ENCODE data around the gene ATP6V1B1.

ATP6V1B1 gene

DNA sequence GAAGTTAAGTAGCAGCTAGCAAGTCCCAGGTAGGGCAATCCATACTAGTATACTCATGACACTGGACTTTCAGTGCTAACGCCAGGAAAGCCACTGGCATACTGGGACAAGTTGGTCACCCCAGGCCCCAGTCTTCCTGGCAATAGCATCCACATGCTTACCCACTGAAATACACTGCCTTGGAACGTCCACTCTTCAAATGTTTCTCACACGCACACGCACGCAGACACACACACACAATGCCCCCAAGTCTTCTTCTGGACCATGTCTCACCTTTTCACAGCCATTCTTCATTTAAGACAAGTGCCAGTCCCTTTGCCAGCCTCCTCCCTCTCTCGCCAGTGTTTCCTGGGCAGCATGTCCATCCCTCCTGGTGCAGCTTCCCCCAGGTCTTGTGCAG lies 67.7 kb downstream of the ATP6V1B1 start:
- TF ChIP-seq EZH2 (IDR thresholded peaks at IDR 0.05; ENCODE audit: borderline replicate concordance, low read length), result no peak
- TF ChIP-seq CTCF (IDR thresholded peaks at IDR 0.05; ENCODE audit: low read length), result no peak
- Histone ChIP-seq H3K9ac (ENCODE audit: low read length) (no peak overlapping the region), H3K79me2 (ENCODE audit: insufficient read depth, low read length) (no peaks in the 10 kb centered on the region), H4K20me1 (ENCODE audit: insufficient read depth, low read length) (no peaks in the 10 kb centered on the region), H3K9me2 (ENCODE audit: low read depth, low read length) (no peaks in the 10 kb centered on the region), H3K4me3 (ENCODE audit: low read depth, low read length, poor library complexity, severe bottlenecking) (no peak overlapping the region), H2AFZ (ENCODE audit: low read length) (no peak overlapping the region), H3K9me3 (ENCODE audit: low read length) (no peaks in the 10 kb centered on the region), H3K4me2 (ENCODE audit: low read length) (no peak overlapping the region), H3K27ac (ENCODE audit: low read depth, low read length, poor library complexity, severe bottlenecking) (no peak overlapping the region), H3K36me3 (ENCODE audit: insufficient read depth, low read length) (no peaks in the 10 kb centered on the region), H3K27me3 (ENCODE audit: insufficient read depth, low read length) (no peaks in the 10 kb centered on the region), H3K4me1 (ENCODE audit: insufficient read depth, low read length, severe bottlenecking) (peaks cover 15% of the 10 kb centered on the region), H3F3A (ENCODE audit: insufficient read depth, low read length) (no peaks in the 10 kb centered on the region)

DNA sequence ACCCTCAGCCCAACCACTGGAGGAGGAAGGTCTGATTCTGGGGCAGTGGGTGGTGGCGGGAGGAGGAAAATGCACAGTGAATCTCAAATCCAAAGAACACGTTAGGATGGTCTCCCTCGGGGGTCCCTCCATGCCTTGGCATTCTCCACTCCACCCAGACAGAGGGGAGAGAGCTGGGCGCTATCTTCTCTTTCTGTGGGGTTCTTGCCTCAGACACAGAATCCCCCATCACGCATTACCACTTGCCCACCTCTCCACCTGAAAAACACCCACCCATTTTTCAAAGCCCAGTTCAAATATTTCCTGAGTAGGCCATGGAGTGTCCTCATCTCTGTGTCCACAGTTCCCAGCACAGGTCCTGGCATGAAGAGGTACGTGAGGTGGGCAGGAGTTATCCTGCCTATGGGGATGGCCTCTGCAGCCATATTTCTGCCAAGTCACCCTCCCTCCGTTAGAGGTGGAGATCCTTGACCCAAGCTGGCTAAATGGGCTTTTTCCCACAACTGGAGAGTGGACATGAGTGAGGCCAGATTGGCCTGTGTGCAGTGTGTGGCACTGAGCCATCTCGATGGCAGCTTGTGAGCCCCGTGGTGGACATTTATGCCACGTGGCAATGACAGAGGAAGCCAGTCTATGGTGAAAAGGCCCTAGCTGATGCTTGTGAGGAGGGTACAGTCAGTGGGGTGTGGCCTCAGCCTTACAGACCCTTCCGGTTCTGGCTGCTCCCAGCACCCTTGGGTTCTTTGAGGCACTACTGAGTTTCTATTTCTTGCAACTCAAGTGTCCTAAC lies 68.5 kb downstream of the ATP6V1B1 start:
- Histone ChIP-seq H4K20me1 (ENCODE audit: insufficient read depth, low read length) (no peaks in the 10 kb centered on the region), H3K27me3 (ENCODE audit: insufficient read depth, low read length) (no peaks in the 10 kb centered on the region), H3K36me3 (ENCODE audit: insufficient read depth, low read length) (no peaks in the 10 kb centered on the region), H3F3A (ENCODE audit: insufficient read depth, low read length) (no peaks in the 10 kb centered on the region), H3K79me2 (ENCODE audit: insufficient read depth, low read length) (no peaks in the 10 kb centered on the region), H3K9me3 (ENCODE audit: low read length) (no peaks in the 10 kb centered on the region), H2AFZ (ENCODE audit: low read length) (no peak overlapping the region), H3K4me2 (ENCODE audit: low read length) (no peak overlapping the region), H3K4me3 (ENCODE audit: low read depth, low read length, poor library complexity, severe bottlenecking) (no peak overlapping the region), H3K4me1 (ENCODE audit: insufficient read depth, low read length, severe bottlenecking) (peaks cover 15% of the 10 kb centered on the region), H3K9ac (ENCODE audit: low read length) (no peak overlapping the region), H3K9me2 (ENCODE audit: low read depth, low read length) (no peaks in the 10 kb centered on the region), H3K27ac (ENCODE audit: low read depth, low read length, poor library complexity, severe bottlenecking) (no peak overlapping the region)
- no peak for TF ChIP-seq EZH2 (IDR thresholded peaks at IDR 0.05; ENCODE audit: borderline replicate concordance, low read length)
- no peak for TF ChIP-seq CTCF (IDR thresholded peaks at IDR 0.05; ENCODE audit: low read length)

- Histone ChIP-seq H4K20me1 (ENCODE audit: insufficient read depth, low read length) (no peaks in the 10 kb centered on the region), H3K4me2 (ENCODE audit: low read length) (no peak overlapping the region), H3K9ac (ENCODE audit: low read length) (no peak overlapping the region), H3K9me3 (ENCODE audit: low read length) (no peaks in the 10 kb centered on the region), H3K27me3 (ENCODE audit: insufficient read depth, low read length) (no peaks in the 10 kb centered on the region), H3K9me2 (ENCODE audit: low read depth, low read length) (no peaks in the 10 kb centered on the region), H3K79me2 (ENCODE audit: insufficient read depth, low read length) (no peaks in the 10 kb centered on the region), H3K36me3 (ENCODE audit: insufficient read depth, low read length) (no peaks in the 10 kb centered on the region), H3K4me1 (ENCODE audit: insufficient read depth, low read length, severe bottlenecking) (peaks cover 15% of the 10 kb centered on the region), H2AFZ (ENCODE audit: low read length) (no peak overlapping the region), H3K27ac (ENCODE audit: low read depth, low read length, poor library complexity, severe bottlenecking) (no peak overlapping the region), H3K4me3 (ENCODE audit: low read depth, low read length, poor library complexity, severe bottlenecking) (no peak overlapping the region), H3F3A (ENCODE audit: insufficient read depth, low read length) (no peaks in the 10 kb centered on the region)
- no peak for TF ChIP-seq CTCF (IDR thresholded peaks at IDR 0.05; ENCODE audit: low read length)
- no peak for TF ChIP-seq EZH2 (IDR thresholded peaks at IDR 0.05; ENCODE audit: borderline replicate concordance, low read length)
These were observed 69.2 kb downstream of the ATP6V1B1 start for GRCh38 chr2:71004857-71005256.

All from OCI-LY1 (cell line).